ENCODE results near the gene NUMBL.
"Not testable (repeated sequence)": the region's sequence is repeated elsewhere in the genome, so short reads cannot be mapped to it uniquely, and the experiment has no call there.

NUMBL gene

DNA sequence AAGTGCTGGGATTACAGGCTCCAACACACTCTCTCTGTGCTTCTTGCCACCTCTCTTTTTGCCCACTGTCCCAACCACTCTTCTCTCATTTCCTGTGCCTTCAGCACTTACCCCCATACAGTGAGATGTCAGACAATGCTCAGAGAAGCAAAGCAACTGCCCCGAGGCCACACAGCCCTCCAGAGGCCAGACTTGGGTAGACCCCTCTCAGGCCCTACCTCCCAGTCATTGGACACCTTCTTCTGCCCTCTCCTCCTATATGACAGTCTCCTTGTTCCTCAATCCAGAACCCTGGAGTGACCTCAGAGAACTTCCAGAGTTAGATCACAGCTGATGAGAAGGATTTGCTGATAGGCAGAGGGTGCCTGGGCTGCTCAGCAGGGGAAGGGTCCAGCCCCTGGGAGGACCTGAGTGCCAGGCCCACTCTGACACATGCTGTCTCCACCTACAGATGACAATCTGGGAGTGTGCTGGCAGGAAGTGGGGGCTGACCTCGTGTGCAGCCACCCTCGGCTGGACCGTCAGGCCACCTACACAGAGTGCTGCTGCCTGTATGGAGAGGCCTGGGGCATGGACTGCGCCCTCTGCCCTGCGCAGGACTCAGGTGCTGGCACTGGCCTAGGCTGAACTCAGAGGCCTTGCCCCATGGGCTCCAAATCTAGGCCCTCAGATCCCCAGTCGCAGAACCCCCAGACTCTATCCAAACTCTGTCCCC lies 64.9 kb downstream of the NUMBL start:
- no peak for DNase-seq

DNA sequence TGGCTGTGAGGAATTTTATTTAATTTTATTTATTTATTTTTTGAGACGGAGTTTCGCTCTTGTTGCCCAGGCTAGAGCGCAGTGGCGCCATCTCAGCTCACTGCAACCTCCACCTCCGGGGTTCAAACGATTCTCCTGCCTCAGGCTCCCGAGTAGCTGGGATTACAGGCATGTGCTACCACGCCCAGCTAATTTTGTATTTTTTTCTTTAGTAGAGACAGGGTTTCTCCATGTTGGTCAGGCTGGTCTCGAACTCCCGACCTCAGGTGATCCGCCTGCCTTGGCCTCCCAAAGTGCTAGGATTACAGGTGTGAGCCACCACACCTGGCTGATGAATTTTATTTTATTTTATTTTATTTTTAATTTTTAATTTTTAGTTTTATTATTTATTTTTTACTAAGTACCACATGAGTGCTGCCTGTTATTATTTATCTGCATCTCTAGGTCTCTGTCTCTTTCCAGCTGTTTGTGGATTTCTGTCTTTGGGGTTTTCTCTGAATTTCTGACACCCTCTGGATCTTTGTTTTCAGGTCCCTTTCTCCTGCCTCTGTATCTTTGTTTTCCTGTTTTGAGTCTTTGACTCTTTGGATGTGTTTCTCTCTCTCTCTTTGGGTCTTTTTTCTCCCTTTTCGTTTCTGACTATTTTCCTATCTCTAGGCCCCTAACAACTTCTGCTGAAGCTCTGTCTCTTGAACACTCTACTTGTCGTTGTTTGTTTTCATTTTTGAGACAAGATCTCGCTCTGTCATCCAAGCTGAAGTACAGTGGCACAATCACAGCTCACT lies 65.9 kb downstream of the NUMBL start:
- DNase-seq = not testable (repeated sequence)

DNA sequence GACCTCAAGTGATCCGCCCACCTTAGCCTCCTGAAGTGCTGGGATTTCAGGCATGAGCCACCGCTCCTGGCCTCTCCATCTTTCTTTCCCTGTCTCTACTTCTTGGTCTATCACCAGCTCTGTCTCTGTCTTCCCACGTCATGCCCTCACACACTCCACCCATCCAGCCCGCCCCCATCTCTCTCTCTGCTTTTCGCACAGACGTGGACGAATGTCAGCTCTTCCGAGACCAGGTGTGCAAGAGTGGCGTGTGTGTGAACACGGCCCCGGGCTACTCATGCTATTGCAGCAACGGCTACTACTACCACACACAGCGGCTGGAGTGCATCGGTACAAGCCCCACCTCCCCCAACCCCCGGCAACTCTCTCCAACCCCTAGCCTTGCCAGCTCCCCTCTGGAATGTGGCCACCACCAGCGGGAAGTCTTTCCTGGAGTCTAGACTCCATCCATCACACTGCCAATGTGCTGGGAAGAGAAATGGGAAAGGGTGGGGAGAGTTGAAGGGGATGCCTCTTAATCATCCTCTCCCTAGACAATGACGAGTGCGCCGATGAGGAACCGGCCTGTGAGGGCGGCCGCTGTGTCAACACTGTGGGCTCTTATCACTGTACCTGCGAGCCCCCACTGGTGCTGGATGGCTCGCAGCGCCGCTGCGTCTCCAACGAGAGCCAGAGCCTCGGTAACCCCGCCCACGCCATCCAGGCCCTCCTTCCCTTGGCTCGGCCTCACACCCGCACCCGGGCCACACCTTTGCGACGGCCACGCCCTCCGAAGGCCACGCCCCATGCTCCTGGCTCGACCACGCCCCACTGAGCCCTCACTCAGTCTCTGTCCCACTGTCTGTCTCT lies 66.8 kb downstream of the NUMBL start:
- DNase-seq = no peak

DNA sequence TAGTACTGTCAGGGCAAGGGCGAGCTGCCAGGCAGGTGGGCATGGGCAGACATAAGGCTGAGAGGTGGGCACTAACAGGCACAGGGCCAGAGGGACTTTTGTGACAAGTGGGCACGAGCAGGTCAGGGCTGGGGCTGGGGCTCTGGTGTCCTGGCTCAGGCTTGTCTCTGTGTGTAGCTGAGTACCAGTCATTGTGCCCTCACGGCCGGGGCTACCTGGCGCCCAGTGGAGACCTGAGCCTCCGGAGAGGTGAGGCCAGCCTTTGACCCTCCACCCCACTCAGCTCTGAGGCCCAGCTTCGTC lies 67.7 kb downstream of the NUMBL start:
- DNase-seq = no peak

DNA sequence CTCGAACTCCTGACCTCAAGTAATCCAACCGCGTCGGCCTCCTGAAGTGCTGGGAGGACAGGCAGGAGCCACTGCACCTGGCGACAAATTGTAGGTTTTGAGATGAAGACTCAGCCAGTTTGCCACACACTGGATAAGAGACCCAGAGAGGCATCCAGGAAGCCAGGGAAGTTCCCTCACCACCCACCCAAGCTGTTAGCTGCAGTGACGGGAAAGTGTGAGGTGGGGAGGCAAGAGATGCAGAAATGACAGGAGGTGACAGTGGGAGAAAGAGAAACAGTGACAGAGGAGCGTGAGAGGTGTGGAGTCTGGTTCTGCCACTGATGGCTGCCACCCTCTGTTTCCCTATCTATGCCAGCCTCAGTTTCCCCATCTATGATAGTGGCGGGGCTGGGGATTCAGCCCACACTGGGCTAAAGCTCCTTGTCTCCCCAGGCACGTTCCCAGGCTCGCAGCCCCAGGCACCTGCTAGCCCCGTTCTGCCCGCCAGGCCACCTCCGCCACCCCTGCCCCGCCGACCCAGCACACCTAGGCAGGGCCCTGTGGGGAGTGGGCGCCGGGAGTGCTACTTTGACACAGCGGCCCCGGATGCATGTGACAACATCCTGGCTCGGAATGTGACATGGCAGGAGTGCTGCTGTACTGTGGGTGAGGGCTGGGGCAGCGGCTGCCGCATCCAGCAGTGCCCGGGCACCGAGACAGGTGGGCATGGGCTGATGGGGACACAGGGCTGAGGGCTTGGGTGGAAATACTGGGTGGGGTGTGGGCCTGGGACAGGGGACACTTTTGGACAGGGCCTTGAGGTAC lies 68.3 kb downstream of the NUMBL start:
- DNase-seq = no peak

DNA sequence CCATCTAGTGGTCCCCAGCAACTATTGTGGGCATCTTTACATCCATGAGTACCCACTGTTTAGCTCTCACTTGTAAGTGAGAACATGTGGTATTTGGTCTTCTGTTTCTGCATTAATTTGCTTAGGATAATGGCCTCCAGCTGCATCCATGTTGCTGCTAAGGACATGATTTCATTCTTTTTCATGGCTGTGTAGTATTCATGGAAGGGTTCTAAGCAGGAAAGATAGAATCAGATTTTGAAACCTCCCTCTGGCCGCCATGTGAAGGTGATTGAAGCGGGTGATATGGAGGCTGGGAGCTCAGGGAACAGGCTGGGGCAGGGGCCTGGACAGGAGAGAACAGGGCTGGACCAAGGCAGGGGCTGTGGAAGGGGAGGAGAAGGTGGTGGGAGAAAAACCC lies 69.2 kb downstream of the NUMBL start:
- no peak for DNase-seq

DNA sequence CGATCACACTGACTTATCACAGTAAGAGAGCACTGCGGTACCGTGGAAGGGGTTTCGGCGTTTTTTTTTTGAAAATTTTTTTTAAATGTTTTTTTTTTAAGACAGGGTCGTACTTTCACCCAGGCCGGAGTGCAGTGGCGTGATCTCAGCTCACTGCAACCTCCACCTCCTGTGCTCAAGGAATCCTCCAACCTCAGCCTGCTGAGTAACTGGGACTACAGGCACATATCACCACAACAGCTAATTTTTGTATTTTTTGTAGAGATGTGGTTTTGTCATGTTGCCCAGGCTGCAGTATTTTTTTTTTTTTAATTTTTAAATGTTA lies 70.3 kb downstream of the NUMBL start:
- DNase-seq = no peak

DNA sequence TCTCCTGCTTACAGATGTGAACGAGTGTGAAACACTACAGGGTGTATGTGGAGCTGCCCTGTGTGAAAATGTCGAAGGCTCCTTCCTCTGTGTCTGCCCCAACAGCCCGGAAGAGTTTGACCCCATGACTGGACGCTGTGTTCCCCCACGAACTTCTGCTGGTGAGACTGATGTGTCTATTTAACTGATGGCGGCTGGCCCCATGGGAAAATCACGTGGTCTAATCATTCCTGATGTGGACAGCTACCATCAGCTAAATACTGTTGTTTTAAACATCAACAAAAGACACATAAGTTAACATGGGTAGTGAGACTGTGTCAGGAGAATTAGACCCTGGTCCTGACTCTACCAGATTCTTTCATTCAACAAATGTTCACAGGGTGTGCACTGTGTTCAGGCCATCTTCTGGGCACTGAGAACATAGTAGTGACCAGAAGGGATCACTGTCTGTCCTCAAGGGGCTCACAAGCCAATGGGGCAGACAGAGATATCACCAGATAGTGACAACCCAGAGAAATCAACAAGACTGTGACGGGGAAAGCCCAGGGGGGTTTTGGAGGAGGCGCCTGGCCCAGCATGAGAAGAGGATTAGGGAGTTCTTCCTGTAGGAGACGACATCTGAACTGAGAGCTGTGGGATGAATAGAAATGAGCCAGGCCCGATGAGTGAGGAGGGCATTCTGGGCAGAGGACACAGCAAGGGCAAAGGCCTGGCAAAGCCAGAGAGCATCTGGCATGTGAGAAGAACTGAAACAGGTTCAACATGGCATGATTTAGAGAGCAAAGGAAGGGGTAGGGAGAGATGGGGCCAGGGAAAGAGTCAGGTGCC lies 70.9 kb downstream of the NUMBL start:
- DNase-seq = no peak

DNA sequence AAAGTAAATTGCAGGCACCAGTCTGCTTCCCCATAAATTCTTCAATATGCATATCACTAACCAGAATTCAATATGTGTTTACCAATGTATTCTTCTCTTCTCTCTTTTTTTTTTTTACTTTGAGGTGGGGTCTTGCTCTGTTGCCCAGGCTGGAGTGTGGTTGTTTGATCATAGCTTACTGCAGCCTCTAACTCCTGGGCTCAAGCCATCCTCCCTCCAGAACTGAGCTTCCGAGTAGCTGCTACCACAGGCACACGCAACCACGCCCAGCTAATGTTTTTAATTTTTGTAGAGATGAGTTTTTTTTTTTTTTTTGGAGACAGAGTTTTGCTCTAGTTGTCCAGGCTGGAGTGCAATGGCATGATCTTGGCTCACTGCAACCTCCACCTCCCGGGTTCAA lies 72.5 kb downstream of the NUMBL start:
- DNase-seq = no peak

DNA sequence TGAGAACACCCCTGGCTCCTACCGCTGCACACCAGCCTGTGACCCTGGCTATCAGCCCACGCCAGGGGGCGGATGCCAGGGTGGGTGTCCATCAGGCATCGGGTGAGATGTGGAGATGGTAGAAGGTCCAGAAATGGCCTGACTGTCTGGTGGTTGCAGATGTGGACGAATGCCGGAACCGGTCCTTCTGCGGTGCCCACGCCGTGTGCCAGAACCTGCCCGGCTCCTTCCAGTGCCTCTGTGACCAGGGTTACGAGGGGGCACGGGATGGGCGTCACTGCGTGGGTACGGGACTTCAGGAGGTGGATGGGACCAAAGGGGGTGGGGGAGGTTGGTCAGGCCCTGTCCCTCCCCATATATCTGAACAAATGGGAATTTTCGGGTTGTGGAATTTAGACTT lies 73.5 kb downstream of the NUMBL start:
- DNase-seq = no peak

DNA sequence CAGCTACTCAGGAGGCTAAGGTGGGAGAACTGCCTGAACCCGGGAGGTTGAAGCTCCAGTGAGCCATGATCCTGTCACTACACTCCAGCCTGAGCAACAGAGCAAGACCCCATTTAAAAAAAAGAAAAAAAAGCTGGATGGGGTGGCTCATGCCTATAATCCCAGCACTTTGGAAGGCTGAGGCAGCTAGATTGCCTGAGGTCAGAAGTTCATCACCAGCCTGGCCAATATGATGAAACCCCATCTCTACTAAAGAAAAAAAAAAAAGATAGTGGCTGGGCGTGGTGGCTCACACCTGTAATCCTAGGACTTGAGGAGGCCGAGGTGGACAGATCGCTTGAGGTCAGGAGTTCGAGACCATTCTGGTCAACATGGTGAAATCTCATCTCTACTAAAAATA lies 74.3 kb downstream of the NUMBL start:
- DNase-seq = no peak
